ENCODE measurements around the gene SNRPD3.

SNRPD3 gene

DNA sequence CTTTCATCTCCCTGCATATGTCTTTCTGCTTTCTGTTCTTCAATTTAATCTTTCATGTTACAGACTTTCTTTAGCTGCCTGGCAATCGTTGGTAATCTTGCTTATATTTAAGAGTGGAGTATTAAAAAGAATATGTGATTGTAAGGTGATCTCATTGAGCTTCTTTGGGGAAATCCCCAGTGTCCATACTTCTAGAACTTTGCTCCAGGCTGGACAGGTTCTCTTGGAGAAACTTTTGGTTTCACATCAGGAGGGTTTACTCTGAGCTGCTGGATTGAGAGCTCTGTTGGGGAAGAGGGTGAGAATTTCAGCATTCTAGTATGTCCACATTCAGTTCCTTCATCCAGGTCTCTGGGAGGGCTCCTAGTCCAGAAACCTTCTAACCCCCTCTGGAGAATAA lies 21.0 kb downstream of the SNRPD3 start:
- DNase-seq: no peak

DNA sequence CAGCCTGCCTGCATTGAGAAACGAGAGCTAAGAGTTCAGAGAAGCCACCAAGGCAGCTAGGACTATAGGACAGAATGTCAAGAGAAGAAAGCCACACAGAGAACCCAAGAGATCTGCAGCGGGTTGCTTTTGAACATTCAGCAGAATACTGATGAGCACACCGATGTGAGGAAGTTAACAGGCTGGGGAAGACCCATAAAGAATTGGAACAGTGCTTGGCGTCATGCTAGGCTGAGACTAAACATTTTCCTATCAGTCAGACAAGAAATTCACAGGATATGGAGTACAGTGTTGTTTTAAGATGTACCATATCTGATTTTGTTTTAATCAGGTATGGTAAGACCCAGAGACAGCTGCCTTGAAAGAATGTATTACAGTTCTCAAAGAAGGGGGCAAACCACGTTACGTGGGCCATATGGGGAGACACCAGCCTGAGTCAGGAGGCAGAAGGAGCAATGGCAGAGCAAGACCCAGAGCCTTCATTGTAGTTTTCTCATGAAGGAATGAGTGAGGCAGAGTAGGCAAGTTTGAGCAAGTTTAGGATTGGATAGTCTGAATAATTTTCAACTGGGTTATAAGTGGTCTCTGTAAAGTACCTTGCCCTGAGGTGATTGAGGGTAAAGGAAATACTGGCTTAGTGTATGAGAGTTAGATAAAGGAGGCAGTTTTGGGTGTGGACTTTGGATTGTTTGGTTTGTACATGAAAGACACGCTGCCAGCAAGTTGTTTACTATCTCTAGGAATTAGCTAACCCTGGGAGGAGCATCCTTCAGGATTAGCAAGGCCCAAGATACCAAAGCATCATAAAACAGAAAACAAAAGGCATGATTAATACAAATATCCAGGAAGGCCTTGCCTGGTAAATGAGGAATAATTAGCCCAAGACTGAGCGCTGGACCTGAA lies 22.8 kb downstream of the SNRPD3 start:
- no peak for DNase-seq

DNA sequence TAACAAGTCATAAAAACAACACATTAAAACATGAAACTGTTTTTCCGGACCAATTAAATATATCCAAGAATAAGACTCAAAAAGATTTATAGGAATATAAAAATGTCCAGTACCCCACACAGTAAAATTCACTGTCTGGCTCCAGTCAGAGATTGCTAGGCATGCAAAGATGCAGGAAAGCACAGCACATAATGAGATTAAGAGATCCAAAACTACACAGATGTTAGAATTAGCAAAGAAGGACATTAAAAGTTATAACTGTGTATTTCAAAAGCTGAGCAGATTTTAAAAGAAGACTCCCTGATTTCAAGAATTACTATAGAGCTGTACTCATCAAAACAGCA lies 23.4 kb downstream of the SNRPD3 start:
- DNase-seq: no peak

DNA sequence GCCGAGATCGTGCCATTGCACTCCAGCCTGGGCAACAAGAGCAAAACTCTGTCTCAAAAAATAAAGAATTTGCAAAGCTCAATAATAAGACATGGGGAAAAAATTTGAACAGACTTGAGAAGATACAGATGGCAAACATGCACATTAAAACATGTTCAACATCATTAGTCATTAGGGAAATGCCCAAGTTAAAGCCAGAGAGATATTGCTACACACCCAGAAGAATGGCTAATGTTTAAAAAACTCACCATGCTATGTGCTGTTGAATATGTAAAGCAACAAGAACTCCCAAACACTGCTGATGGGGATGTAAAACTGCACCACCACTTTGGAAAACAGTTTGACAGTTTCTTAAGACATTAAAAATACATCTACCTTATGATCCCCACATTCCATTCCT lies 24.5 kb downstream of the SNRPD3 start:
- no peak for DNase-seq

DNA sequence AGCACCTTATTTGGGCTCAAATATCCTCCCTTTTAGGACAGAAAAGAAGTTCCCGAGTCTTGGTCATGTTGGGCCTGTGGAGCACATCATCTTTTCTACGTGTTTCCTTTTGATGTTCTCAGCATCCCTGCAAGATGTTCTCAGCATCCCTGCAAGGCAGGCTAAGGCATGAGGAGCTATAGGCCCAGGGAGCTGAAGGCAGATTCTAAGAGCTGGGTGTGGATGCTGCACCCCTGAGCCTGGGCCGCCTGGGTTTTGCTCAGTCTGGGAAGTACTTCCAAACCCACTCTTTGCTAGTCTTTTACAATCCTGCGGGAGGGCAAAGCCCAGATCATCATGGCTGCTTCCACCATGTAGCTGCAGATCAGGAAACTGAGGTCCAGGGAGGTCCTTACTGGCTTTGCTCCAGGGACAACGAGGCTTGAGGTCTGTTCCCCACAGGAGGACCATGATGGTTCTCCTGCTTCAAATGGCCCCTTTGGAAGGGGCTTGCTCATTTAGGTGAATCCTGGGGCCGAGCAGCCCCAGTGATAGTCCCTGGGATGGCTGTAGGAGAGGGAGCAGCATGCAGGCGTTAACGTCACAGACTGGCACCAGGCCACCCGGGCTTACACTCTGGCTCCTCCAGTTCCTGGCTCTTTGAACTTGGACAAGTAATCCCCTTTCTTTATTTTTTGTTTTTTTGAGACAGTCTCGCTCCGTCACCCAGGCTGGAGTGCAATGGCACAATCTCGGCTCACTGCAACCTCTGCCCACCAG lies 26.4 kb downstream of the SNRPD3 start:
- DNase-seq: no peak

DNA sequence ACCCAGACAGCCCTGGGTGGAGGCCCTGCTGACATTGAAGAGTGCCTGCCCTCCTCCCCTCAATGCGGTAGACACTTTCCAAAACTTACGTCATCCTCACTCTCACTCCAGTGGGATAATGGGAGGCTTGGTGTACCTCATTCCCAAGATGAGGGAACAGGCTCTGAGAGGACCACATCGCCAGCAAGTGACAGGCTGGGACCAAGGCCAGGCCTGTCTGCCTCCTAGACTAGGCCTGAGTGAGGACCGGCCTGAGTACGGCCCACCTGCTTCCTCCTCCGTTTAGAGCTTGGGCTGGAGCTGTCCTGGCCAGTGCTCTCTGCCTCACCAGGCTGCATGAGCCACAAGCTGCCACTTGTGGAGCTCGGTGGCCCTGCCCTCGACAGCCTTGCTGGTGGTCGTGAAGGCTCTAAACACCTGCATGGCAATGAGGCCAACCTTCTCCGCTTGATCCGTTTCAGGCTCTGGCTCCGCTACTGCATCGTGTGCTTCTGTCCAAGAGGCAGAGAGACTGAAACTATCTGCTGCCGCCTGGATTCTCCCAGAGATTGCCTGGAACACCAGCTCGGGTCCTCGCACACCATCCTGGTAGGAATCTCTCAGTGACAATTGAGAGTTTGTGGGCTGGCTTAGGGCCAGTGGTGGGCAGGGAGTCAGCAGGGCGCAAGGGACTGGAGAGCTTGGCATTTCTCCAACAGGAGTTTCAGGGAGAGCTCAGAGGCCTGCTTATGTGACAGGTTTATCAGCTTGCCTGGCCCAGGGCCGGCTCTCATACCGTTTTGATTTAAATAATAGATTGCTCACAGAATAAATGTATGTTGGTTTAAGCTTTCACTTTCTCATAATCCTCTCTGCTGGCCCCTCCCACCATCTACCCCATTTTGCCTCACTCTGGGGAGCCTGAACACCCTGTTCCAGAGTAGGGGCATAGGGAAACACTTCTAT lies 27.7 kb downstream of the SNRPD3 start:
- no peak for DNase-seq

DNA sequence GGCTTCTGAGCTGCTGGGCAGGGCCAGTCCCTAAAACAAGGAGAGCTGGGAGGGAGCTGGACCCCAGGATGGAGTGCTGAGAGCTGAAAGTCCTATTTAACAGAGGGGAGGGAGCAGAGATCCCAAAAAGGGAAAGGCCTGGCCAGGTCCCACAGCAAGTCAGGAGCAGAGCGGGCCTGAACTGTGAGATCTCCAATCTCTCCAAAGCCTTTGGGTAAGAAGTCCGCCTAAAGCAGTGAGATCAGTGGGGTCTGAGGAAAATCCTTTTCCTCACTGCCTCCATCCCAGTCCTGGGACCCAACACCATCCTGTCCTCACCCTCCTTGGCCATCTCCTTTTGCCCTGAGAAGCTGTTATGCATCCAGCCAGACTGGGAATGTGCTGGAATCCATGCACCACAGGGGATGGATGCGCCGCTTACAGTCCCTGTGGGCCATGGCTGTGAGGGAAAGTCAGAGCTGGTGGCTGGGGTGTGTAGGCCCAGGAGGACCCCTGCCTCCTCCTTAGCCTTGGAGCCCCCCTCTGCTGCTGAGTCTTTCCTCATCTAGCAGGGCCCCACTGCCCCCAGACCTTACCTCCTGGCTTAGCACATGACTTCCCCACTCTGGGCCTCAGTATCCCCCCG lies 28.5 kb downstream of the SNRPD3 start:
- DNase-seq: no peak

DNA sequence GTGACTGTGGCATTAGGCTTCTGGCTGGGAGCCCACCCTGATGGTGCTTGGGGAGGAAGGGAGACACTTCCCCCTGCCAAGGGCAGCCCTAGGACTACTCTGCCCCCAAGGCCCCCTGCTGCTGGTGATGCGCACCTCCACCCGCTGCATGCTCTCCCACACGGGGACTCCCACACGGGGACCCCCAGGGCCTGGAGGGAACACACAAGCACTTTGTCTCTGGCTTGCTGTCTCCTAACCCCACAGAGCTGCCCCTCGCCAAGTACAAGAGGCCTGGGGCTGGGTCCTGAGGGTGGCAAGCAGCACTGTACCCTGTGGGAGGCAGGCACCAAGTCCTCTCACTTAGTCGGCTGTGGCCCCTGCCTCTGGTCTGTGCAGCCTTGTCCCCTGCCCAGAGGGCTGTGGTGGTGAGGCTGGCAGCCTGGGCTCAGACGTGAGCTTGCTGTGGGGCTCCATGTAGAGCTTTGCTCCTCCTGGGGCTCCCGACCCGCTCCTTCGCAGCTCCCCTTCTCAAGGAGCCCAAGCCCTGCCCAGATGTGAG lies 29.1 kb downstream of the SNRPD3 start:
- DNase-seq: no peak

DNA sequence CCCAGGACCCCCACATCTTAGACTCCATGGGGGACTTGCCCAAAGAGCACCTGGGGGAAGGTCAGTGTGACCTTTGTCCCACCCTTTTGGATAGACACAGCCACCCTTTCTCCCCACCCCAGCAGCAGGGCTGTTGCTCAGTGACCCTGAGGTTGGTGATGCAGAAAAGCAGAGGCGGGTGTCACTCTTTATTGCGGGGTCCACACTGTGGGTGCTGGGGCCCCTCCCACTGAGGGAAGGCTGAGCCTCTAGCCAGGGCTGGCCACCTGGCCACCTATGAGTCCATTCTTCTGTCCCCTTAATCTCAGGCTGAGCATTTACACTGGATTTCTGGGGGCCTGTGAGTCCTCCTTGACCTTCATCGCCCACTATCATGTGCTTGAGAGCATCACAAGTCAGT lies 29.7 kb downstream of the SNRPD3 start:
- no peak for DNase-seq

DNA sequence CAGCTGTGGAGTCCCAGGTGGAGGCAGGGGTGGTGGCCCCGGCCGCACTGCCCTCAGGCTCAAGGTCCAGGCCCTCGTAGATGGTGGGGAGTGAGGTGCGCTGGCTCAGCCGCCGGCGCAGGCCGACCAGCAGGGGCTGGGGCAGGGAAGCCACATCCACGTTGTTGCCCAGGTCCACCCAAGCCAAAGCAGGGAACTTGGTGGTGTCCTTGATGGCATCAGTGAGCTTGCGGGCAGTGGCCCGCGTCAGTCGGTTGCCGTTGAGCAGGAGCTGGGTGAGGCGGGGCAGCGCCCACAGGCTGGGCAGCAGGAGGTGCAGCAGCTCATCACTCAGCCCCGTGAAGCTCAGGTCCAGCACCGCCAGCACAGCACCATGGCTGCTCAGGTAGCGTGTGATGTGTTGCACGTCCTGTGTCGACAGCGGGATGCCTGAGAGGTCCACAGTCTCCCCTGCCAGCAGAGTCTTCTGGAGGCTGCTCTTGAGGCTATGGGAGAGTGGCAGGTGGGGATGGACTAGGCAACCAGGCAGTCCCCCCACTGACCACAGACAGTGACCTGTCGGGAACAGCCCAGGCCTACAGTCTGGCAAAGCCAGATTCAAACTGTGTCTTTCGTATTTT lies 30.2 kb downstream of the SNRPD3 start:
- no peak for DNase-seq

DNA sequence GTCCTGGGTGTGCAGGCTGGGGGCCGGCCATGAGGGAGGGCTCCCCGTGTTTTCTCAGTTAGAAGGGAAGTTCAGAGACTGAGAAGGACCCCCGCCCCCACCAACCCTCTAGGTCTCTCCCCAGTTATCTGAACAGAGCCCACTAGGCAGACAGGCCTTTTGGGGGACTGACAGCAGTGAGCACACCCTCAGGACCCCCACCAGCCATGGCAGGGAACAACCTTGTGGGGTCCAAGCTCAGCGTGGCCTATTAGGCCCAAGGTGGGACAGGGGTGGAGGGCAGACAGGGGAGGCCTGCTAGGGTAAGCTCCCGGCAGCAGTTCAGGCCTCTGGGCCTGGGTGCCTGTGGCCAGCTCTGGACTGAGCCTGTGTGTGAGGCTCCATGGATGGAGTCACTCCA lies 31.5 kb downstream of the SNRPD3 start:
- no peak for DNase-seq

DNA sequence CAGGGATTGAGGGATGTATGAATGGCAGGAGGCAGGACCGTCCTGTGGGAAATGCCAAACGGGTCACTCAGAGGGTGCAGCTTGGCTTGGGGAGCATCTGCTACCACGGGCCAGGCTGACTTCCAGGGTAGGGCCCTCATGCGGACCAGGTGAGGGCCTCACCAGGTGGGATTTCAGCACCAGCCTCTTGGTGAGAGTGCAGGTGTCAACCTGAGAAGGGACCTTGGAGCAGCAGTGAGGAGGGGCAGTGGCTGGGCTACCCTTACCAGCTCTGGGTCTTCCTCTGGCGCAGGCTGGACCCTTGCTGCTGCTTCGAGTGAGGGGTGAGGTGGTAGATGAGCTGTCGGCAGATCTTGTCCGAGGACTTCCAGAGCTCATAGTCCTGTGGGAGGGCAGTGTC lies 32.1 kb downstream of the SNRPD3 start:
- DNase-seq: no peak

DNA sequence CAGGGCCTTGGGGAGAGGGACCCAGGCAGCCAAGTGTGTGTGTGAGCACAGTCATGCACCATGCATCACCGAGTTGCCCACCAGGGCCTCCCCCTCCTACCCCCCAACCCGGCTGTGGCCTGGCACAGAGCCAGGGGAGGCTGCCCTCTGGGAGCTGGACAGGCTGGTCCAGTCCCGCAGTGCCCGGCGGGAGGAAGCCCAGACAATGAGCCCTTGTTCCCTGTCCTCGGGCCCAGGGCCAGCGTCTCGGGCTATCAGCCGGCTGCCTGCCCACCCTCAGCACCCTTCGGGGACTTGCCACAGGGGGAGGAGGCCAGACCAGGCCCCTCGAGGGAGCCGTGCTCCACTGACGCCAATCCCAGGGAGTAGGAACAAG lies 32.6 kb downstream of the SNRPD3 start:
- DNase-seq: no peak

DNA sequence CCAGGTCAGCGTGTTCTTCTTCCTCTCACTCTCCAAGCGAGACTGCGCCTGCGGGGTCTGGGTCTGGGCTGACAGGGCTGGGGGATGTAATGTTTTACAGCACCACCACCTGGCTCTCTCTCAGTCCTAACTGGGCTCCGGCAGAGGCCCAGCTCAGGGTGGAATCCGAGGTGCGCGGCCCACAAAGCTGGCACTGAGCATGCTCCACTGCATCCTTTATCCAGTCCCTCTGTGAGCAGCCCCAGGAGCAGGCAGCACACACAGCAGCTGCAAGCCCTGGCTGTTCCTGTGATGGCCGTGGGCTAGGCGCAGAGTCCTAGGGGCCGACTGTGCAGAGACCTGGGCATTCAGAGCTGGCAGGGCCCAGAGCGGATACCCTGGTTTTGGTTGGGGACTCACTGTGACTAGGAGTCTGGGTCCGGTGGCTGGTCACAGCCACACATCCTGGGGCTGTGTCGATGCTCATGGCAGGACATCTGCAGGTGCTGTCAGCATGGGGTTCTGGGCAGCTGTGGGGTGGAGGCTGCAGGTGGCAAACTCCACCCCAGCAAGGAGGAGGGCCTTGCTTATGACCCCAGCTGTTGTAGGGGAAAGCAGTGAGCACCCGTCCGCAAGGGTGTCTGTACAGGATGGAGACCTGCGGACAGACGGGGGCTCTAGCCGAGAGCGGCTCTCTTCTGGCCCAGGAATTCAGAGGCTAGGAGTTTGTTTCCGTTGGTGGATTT lies 33.1 kb downstream of the SNRPD3 start:
- no peak for DNase-seq

DNA sequence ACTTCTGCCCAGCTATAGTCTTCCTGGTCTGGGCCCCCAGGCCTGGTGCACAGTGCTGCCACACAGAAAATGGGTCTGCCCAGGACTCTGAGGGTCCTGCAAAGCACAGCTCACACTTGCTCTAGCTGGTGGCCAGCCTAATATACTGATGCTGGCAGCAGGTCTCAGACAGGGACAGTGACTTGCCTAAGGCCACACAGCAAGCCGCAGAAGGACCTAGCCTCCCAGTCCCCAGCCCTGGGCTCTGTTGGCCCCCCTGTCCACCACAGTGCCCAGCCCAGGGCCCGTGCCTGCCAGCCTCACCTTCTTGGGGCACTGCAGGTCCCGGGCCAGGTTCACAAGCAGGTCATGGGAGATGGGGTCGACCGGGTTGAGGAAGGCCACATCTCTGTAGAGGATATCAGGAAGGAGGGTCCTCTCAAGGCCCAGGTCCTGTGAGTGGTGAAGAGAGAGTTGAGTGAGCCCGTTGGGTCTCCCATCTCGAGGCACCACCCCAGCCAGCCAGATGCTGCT lies 33.8 kb downstream of the SNRPD3 start:
- DNase-seq: no peak

DNA sequence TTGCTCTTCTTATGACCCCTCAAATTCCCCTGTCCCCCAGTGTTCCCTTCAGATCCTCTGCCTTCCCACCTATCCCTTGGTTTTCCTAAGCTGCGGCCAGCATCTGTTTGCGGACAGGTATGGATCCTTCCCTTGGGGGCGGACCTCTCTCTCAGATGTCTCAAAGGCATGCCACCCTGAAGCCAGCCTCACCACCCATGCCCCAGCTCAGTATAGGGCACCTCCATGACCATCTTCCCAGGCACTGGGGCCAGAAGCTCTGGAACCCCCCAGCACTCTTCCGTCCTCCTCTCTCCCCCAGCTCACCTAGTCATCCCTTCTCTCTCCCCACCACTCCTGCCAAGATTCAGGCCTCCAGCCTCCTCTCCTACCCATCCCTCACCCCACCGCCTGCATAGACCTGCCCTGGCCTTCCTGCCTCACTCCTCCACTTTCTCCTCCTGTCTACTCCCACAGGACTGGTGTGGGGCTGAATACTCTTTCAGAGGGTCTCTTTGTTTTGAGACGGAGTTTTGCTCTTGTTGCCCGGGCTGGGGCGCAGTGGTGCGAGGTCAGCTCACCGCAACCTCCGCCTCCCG lies 34.9 kb downstream of the SNRPD3 start:
- no peak for DNase-seq

DNA sequence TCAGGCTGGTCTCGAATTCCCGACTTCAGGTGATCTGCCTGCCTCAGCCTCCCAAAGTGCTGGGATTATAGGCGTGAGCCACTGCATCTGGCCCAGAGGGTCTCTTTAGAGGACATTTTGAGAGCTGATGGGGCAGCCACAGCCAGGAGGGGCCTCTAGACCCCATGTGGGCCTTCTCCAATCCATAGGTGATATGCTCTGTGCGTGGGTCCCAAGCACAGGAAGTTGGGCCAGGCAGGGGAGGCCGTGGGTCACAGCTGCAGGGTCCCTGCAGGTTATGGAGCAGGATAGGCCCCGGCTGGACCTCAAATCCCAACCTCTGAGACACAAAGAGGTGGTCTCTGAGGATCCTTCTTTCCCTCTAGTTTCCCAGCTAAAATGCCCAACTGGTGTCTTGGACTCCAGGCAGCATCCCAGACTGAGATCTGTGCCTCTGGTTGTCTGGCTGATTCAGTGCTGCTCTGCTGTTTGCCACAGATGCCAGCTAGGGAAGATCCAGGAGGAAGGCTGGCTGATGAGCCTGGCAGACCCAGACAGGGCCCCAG lies 35.6 kb downstream of the SNRPD3 start:
- no peak for DNase-seq

DNA sequence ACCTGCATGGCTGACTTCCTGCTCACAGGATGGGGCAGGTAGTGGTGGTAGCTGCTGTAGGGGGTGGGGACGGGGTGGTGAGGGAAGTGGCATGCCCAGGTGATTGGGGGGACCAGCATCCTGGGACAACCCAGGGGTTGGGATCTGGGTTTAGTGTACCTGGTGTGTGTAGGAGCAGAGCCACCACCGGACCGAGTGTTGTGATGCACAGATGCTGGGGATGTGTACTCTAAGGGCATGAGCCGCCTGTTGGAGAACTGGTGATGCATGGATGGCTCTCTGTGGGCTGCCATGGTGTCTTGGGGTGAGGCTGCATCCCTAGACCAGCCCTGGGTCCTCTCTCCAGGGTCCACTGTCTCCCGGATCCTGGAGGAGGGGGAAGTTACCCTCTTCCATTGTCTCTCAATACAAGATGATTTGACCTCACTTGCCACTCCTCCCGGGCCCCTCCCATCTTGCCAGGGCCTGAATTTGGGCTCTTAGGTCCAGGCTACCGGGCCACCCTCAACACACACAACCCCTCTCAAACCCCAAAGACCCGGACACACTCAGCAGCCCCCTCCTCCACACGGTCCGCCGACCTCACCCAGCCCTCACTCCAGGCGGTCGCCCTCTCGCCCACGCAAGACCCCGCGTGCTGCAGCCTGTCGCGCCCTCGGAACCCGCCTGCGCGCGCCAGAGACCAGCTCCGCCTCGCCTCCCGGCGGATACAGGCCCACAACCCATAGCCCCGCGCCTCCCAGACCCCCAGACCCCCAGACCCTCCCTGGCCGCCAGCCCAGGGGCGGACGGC lies 36.5 kb downstream of the SNRPD3 start:
- DNase-seq: peak in 1 of 2 experiments; percentile 8

DNA sequence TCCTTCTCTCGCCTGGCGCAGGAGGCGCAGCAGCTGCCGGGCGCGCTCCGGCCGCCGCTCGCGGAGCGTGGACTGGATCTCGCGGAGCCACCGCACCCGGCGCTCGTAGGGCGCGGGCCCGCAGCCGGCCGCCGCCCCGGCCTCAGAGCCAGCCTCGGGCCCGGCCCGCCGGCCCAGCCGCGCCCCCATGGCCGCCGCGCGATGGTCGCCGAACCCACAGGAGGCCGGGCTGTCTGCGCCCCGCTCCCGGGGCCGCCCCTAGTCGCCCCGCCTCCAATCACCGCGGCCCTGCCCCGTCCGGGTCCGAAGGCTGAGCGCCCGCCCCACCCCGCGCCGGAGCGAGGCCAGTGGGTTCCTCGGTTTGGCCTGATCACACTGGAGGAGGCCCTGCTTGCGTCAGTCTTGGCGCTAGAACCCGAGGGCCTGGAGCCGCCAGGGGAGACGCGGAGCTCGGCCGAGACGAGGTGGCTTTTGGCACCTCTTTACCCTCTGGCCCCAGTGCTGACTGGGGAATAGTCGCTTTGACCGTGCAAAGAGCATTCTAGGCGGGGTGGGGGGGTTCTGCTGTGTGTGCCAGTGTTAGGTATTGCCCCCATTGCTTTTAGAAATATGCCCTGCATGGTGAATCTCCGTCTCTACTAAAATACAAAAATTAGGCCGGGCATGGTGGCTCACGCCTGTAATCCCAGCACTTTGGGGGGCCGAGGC lies 37.2 kb downstream of the SNRPD3 start, which contains the start of gene LRRC75B:
LRRC75B (minus strand) TSS at position 223 of the 708 bp plus-strand sequence; CDS start at position 189, 34 bp downstream.
- peak in 1 of 2 experiments; percentile 63 for DNase-seq

Measured in cerebellar nuclear complex (tissue), 1 donor.